ENCODE data around the gene SLC2A1. TPM values are rescaled to one million over a fixed set of nuclear protein-coding genes. Genes with fewer than 3 reads are reported as not detected.
A peak's percentile ranks its signal among the peaks of the same experiment; 100 is the strongest.

Gene SLC2A1
- total RNA-seq, 1 donor from 2014 or later = 146 TPM

DNA sequence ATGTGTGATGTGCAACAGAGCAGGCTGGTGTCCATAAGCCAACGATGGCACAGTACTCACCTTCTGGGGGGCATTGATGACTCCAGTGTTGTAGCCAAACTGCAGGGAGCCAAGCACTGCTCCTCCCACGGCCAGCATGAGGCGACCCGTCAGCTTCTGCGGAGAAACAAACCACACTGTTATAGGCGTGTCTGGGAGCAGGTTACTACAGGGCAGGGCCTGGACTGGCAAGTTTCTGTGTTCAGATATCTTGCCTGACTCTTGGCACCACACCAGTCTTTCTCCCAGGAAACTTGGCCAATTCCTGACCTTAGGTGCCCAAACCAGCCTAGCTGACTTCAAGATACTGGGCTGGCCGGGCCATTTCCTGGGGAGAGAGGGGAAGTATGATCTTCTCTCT is 15.5 kb downstream of the SLC2A1 start:
- peak; percentile 94 for DNase-seq (ENCODE audit: low read depth)

GRCh38 chr1:42942444-42942843 is 16.2 kb downstream of the SLC2A1 start:
- no peak for DNase-seq (ENCODE audit: low read depth)

- DNase-seq (ENCODE audit: low read depth) = peak; percentile 98
Observed at GRCh38 chr1:42941640-42942330, 16.9 kb downstream of the SLC2A1 start.

DNA sequence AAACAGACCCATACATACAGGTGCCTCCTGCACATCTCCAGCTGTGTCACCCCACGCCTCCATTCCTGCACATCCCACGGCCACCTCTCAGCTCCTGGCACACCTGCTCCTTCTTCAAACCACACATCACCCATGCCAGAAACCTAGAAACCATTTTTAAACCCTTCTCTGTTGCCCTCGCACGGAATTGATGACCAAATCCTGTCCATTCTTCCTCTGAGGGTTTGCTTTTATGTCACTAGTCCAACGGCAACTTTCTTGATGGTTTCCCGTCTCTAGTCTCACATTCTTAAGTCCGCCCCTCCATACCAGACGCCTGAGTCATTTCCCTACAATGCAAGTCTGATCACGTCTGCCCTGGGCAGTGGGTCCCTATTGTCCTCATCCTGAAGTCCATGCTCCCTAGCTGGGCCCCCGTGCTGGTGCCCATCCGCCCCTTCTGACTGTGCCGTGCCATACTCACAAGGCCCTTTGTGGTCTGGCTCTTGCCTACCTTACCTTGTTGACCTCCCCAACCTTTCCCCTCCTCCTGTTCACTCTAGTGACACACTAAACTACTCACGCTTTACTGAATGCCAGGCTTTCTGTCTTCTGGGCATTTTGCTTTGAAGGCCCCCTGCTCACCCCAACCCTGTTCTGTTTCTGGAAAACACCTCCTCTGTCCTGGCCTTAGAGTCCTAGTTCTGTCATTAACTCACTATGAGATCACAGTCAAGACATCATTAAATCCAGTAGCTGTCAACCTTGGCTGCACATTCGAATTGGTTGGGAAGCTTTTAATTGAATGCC is 17.6 kb downstream of the SLC2A1 start:
- DNase-seq (ENCODE audit: low read depth) = peak; percentile 99

DNA sequence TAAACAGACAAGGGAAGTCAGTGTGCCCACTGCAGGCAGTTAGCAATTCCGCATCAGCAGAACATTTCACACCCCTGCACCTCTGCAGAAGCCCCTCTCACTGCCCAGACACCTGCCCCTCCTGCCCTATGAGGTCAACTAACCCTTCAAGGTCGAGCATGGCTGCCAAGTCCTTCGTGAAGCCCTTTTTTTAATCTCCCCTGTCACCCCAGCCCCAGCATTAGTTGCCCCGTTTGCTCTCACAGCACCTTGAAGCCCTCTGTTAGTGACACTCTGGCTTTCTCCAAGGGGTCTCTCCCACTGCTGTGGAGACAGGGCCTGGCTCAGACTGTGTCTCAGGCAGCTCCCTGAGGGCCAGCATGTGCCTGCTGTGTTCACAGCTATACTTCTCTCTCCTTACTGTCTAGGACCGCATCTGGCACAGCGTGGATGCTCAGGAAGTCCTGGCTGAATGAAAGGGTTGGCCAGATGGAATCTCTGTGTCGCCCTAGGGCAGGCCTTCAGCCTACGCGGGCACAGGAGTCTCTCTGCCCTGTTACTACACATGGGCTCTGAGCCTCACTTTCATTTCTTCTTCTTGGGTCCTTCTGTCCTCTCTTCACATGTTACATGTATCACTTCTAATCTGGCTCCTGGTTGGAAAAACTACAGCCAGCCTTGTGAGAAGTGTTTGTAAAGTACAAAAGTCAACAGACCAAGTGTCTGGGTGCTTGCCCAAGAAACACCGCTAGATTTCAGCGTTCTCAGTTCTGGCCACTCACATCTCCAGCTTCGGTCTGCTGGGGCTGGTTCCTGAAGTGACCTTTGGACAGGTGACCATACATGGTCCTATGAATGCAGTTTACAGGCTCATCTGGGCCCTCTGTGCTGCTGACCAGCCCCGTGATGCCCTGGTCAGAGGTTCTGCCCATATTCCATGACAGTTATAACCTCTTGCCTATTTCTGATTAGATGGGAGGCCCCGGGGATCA is 19.7 kb downstream of the SLC2A1 start:
- no peak for DNase-seq (ENCODE audit: low read depth)

- DNase-seq (ENCODE audit: low read depth) = no peak
Observed at GRCh38 chr1:42937836-42938644, 20.6 kb downstream of the SLC2A1 start.

- DNase-seq (ENCODE audit: low read depth) = no peak
Observed at GRCh38 chr1:42937141-42937696, 21.4 kb downstream of the SLC2A1 start.

- no peak for DNase-seq (ENCODE audit: low read depth)
Observed at GRCh38 chr1:42936309-42937078, 22.2 kb downstream of the SLC2A1 start.

DNA sequence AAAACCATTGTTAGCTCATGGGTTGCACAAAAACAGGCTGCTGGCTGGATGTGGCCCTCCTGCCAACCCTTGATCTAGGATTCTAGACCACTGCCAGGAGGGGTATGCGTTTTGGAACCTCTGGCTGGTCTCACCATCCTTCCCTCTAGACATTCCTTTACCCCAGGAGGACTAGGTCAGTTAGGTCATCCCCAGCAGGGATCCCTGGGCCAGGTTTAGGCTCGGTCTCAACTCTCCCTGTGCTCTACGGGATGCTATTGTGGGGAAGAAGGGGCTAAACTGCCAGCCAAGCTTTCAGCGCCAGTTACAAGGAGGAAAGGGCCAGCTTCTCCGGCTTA is 22.7 kb downstream of the SLC2A1 start:
- DNase-seq (ENCODE audit: low read depth) = no peak

DNA sequence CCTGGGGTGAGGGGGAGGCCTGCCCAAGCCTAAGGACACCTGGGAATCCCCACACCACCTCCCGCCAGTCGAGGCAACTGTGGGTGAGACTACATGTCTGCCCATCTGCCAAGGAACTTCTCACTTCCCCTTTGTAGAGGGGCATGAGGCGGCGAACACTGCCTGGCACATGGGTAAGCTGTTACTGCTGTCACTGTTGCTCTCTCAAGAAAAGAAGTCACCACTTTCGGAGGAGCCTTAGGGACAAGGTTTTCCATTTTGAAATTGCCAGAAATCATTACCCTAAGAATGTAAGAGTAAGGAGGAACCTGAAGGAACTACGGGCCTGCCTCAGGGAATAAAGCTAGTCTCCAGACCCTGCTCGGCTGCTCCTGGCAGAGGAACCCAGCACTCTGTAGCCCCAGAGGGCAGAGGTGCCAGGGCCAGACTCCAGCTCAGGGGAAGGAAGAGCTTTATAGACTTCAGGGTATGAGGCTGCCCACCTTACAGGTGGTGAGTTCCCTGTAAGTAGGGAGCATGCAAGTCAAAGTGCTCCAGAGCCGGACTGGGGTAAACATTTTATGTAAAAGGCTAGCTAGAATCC is 23.3 kb downstream of the SLC2A1 start:
- no peak for DNase-seq (ENCODE audit: low read depth)

DNA sequence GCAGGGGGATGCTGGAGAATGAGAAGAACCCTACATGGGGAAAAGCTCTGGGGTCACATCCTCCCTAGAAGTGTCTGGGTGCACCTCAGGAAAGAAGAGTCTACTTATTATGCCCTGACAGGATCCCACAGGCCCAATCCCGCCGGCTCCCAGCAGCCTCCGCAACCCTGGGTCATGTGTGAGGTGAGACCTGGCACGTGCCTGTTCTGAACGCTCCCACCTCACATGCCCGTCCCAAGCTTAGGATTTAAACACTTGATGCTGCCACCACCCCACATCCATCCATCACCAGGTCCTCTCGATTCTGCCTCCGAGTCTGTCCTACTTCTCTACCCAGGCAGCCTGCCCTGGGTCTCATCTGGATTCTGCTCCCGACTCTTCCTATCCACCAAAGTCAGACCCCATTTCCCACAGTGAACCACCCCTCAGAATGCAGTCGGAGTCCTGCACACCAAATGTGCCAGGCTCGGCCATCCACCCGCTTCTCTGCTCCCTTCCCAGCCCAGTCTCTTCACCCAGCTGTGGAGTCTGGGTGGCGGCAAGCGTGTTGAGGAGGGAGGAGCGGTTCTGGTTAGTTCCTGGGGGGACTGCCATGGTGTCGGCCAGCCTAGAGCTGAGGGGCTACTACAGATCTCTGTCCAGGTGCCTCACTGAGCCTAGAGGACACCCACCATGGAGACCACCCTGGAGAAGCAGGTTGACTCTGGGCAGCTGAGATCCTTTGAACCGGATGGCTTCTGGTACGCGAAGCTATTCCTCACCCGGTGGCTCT is 23.9 kb downstream of the SLC2A1 start:
- no peak for DNase-seq (ENCODE audit: low read depth)

- no peak for DNase-seq (ENCODE audit: low read depth)
Observed at GRCh38 chr1:42933610-42934491, 24.8 kb downstream of the SLC2A1 start.

GRCh38 chr1:42933060-42933586 is 25.5 kb downstream of the SLC2A1 start:
- no peak for DNase-seq (ENCODE audit: low read depth)

GRCh38 chr1:42932442-42932941 is 26.2 kb downstream of the SLC2A1 start:
- DNase-seq (ENCODE audit: low read depth) = no peak

- DNase-seq (ENCODE audit: low read depth) = no peak
Observed at GRCh38 chr1:42931911-42932422, 26.7 kb downstream of the SLC2A1 start.

GRCh38 chr1:42931108-42931539 is 27.5 kb downstream of the SLC2A1 start:
- DNase-seq (ENCODE audit: low read depth) = peak; percentile 56

Measured in myocyte (in vitro differentiated cells).